K562 (cell line): Measurements from ENCODE around the gene SLC38A1.

ENCODE experiments used
- HDGF ChIP-seq: fragments of 450-650 bp; IDR thresholded peaks from 2 replicates; pipeline ENCODE4 v1.6.1; 2016
- KLF16 ChIP-seq: IDR thresholded peaks from 2 replicates; pipeline ENCODE4 v1.6.1; 2016; ENCODE audit warnings: antibody characterized with exemption
- NFYB ChIP-seq: IDR thresholded peaks from 2 replicates; pipeline ENCODE4 v1.6.1; 2011; ENCODE audit warnings: mild to moderate bottlenecking, moderate library complexity; ENCODE audit not compliant: insufficient read length; ENCODE audit errors: extremely low read depth
- TAF1 ChIP-seq: IDR thresholded peaks from 2 replicates; pipeline ENCODE4 v1.6.1; 2011; ENCODE audit warnings: mild to moderate bottlenecking, low read length, moderate library complexity; ENCODE audit not compliant: insufficient read depth, control insufficient read depth, severe bottlenecking; ENCODE audit errors: extremely low read depth
- TF ChIP-seq, protein P1 (sequence below): fragments of 250-450 bp; sonication (Bioruptor Pico); IDR thresholded peaks from 2 replicates; pipeline ENCODE4 v1.4.0; 2020; ENCODE audit warnings: mild to moderate bottlenecking, moderate library complexity
- TF ChIP-seq, protein P2 (sequence below), 2 experiments: fragments of 450-650 bp; formaldehyde crosslinking in 1 of 2; IDR thresholded peaks; 2 replicates each; pipeline versions ENCODE4 v1.4.0 to v1.6.1; 2014 to 2020; ENCODE audit warnings: mild to moderate bottlenecking in 2 of 2, borderline replicate concordance in 1 of 2, low read depth in 1 of 2

DNA sequence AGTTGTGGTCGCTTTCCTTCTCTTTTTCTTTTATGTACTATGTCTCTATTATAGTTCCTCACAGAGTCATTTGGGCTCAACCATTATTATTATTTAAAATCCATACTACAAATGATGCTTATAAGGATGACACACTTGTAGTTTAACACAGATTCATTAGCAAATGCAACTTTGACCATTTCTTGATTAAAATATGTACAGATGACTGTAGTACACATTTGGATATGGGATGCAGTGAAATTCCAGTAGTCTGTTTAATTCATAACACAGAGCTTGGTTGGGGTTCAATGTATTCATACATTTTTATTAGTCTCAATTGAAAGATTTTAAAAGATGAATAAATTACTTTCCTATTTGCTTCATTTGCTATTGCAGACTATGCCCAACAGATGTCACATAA lies 30.0 kb downstream of the SLC38A1 start:
- TF ChIP-seq, protein P1, sequence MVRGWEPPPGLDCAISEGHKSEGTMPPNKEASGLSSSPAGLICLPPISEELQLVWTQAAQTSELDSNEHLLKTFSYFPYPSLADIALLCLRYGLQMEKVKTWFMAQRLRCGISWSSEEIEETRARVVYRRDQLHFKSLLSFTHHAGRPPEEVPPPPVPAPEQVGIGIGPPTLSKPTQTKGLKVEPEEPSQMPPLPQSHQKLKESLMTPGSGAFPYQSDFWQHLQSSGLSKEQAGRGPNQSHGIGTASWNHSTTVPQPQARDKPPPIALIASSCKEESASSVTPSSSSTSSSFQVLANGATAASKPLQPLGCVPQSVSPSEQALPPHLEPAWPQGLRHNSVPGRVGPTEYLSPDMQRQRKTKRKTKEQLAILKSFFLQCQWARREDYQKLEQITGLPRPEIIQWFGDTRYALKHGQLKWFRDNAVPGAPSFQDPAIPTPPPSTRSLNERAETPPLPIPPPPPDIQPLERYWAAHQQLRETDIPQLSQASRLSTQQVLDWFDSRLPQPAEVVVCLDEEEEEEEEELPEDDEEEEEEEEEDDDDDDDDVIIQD (CRISPR knock-in tag): no peak
- TF ChIP-seq NFYB: no peak
- no peak for TF ChIP-seq HDGF
- TF ChIP-seq, protein P2, sequence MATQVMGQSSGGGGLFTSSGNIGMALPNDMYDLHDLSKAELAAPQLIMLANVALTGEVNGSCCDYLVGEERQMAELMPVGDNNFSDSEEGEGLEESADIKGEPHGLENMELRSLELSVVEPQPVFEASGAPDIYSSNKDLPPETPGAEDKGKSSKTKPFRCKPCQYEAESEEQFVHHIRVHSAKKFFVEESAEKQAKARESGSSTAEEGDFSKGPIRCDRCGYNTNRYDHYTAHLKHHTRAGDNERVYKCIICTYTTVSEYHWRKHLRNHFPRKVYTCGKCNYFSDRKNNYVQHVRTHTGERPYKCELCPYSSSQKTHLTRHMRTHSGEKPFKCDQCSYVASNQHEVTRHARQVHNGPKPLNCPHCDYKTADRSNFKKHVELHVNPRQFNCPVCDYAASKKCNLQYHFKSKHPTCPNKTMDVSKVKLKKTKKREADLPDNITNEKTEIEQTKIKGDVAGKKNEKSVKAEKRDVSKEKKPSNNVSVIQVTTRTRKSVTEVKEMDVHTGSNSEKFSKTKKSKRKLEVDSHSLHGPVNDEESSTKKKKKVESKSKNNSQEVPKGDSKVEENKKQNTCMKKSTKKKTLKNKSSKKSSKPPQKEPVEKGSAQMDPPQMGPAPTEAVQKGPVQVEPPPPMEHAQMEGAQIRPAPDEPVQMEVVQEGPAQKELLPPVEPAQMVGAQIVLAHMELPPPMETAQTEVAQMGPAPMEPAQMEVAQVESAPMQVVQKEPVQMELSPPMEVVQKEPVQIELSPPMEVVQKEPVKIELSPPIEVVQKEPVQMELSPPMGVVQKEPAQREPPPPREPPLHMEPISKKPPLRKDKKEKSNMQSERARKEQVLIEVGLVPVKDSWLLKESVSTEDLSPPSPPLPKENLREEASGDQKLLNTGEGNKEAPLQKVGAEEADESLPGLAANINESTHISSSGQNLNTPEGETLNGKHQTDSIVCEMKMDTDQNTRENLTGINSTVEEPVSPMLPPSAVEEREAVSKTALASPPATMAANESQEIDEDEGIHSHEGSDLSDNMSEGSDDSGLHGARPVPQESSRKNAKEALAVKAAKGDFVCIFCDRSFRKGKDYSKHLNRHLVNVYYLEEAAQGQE (IDR thresholded peaks at IDR 0.05; ENCODE audit: borderline replicate concordance): no peak
- TF ChIP-seq, protein P2 (CRISPR knock-in tag; IDR thresholded peaks at IDR 0.05; ENCODE audit: low read depth): no peak
- TF ChIP-seq KLF16: no peak
- no peak for TF ChIP-seq TAF1
